GM12873 (cell line): ENCODE results near the gene MED12.
A peak's percentile ranks its signal among the peaks of the same experiment; 100 is the strongest.

ENCODE experiments used
- TF ChIP-seq, protein P1 (sequence below): IDR thresholded peaks from 2 replicates; pipeline ENCODE4 v1.5.1; 2012; ENCODE audit warnings: low read depth, mild to moderate bottlenecking, moderate library complexity, low read length, control low read depth; ENCODE audit not compliant: insufficient read depth; ENCODE audit errors: missing control alignments

MED12 gene

DNA sequence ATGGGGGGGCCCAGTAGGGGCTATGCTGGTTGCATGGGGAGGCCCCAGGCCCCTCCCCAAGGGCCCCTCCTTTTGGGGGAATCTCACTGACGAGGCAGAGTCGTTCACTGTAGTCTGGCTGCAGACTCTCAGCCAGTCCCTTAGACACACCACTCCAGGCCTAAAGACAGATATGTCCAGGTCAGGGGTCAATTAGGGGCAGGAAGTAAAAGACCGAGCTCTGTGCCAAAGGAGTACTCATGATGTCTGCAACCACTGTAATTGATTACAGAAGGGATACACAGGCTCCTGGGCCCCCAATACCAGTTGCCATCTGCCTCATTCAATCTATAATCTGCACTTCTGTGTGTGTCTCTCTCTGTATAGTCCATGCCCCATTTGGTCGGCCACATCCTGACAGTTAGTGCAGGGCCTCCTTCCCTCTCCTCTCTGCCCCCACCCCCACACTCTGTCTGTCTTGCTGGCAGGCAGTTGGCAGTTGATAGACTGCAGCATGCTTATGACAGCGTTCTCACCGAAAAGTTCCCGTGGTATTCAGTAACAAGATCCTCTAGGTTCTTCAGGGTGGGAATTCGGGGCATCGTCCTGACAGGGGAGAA, 10.5 kb upstream of the MED12 start:
- TF ChIP-seq, protein P1, sequence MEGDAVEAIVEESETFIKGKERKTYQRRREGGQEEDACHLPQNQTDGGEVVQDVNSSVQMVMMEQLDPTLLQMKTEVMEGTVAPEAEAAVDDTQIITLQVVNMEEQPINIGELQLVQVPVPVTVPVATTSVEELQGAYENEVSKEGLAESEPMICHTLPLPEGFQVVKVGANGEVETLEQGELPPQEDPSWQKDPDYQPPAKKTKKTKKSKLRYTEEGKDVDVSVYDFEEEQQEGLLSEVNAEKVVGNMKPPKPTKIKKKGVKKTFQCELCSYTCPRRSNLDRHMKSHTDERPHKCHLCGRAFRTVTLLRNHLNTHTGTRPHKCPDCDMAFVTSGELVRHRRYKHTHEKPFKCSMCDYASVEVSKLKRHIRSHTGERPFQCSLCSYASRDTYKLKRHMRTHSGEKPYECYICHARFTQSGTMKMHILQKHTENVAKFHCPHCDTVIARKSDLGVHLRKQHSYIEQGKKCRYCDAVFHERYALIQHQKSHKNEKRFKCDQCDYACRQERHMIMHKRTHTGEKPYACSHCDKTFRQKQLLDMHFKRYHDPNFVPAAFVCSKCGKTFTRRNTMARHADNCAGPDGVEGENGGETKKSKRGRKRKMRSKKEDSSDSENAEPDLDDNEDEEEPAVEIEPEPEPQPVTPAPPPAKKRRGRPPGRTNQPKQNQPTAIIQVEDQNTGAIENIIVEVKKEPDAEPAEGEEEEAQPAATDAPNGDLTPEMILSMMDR: no peak

DNA sequence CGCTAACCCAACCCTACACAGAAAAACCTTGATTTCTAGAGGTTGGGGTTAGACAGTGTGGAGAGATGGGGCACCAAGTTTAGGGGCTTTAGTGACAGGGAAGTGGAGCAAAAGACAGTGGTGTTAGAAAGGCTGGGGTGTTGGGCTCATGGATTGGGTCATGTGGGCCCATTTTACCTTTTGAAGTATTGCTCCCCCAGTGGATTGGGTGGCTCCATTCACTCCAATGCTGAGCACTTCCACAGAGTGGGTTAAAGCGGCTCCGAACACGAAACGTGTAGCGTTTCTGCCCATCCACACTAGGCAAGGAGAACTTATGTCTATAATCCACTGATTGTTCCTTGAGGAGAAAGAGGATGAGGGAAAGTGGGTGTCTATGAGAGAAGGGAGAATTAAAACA, 9.3 kb upstream of the MED12 start:
- TF ChIP-seq, protein P1: peak; percentile 14

DNA sequence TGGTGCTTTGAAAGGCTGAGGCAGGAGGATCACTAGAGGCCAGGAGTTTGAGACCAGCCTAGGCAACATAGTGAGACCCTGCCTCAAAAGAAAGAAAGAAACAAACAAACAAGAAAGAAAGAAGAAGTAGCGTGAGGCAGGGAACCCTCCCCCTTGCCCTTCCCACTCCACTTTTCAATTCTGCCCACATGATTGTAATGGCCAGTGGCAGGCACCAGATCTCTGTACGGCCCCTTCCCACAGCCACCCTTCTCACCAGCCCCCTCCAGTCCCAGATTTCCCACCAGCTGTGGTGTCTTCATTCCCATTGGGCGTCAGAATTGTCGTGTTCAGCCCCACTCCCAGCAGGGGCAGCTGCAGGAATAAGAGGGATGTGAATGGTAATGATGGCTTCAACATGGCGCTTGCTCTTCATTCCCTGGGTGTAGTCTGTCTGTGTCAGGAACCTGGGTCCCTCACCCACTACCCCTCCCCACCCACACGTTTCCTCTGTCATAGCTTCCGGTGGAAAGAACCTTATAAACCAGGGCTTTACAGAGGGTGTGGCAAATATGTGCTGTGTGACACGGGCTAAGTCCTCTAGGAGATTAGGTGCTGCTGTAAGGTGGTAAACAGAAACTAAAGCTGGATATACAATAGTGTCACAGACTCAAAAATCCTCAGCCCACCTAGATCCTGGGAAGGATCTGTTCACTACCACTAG, 7.1 kb upstream of the MED12 start, which contains the start of gene IL2RG:
Gene IL2RG (minus strand): TSS at position 437 of the 703 bp plus-strand sequence. CDS start 38 bp downstream, at position 399.
- TF ChIP-seq, protein P1: no peak

DNA sequence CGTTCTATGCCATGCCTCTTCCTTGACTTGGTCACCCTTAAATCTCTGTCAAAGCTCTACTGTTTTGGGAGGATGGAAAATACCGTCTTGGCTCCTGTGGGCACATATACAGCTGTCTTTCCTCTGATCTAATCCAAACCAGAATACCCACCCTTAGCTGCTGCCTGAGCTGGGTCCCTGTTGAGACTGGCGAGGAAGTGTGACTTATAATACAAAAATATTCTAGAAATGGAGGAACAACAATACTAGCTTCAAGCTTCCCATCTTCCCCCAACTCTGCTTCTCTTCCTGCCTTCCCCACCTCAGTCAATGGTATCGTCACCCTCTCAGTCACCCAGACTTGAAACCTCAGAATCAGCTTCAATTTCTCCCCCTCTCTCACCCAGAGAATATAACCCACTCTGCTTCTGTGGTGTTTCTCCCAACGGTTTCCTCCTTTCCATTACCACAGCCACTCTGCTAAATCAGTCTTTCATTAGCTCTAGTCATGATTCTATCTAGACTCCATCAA, 6.4 kb upstream of the MED12 start:
- TF ChIP-seq, protein P1: no peak

DNA sequence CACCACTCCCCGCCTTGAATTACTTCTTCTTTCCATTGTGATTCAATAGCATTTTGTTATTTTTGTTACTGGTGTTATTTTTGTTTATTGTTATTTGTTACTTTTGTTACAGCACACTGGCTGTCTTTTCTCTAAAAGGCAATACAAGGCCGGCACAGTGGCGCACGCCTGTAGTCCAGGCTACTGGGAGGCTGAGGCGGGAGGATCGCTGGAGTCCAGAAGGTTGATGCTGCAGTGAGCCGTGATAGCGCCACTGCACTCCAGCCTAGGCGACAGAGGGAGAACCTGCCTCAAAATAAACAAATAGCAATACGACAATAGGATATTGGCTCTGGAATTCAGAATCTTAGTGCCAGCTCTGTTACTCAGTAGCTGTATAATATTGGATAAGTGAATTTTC, 1.0 kb upstream of the MED12 start:
- TF ChIP-seq, protein P1: no peak

DNA sequence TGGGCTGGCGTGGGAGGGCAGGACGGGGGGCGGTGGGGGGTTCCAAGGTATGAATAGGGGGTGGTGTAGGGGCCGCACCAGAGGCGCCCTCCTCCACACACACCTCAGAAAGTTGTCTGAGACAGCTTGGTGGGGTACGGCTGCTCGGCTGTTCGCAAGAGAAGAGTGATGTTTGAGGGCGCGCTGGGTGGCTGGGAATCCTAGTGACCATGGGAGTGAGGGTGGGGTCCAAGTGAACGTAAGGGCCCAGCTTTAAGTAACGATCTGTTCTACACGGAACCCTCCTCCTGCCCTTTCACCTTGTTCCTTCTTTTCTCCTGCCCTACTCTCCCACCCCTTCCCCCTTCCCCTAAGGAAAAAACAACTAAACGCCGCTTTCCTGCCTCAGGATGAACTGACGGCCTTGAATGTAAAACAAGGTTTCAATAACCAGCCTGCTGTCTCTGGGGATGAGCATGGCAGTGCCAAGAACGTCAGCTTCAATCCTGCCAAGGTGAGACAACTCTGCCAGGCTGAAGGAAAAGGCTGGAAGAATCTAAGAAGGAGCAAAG, 664 bp downstream of the MED12 start:
- TF ChIP-seq, protein P1: no peak

DNA sequence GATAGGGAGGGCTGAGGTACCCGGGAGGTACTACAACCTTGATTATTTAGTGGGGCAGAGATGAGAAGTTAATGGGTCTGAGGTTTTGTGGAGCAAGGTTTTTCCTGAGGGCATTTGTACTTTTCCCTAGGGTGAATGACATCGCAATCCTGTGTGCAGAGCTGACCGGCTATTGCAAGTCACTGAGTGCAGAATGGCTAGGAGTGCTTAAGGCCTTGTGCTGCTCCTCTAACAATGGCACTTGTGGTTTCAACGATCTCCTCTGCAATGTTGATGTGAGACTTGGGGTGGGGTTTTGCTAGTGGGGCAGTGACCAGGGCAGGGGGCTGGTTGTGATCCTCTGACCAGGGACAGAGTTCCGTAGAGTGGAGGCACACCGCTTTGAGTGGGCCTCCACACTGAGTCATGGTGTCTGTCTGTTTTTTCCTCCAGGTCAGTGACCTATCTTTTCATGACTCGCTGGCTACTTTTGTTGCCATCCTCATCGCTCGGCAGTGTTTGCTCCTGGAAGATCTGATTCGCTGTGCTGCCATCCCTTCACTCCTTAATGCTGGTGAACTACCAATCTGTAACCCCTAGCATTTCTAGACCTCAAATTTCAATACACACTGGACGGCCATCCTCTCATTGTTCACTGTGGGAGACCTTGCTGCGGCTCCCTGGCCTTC, 9.9 kb downstream of the MED12 start:
- TF ChIP-seq, protein P1: no peak
